Skin of body (tissue), 2 donors: ENCODE data around the gene TMEM208. TPM values are rescaled to one million over a fixed set of nuclear protein-coding genes. Genes with fewer than 3 reads are reported as not detected.

Experiments used
- DNase-seq: peaks from one replicate; lab custom pipeline; 2025; lab: John Stamatoyannopoulos, UW
- total RNA-seq: library from RNA; depleted of rRNA; stranded (reverse); fragments of >200 nt; gene quantifications from one replicate; pipeline ENCODE4 v1.2.3, GENCODE V29; 2014

TMEM208 gene
- total RNA-seq, 1 donor from 2014 or later, result 22.0 TPM

DNA sequence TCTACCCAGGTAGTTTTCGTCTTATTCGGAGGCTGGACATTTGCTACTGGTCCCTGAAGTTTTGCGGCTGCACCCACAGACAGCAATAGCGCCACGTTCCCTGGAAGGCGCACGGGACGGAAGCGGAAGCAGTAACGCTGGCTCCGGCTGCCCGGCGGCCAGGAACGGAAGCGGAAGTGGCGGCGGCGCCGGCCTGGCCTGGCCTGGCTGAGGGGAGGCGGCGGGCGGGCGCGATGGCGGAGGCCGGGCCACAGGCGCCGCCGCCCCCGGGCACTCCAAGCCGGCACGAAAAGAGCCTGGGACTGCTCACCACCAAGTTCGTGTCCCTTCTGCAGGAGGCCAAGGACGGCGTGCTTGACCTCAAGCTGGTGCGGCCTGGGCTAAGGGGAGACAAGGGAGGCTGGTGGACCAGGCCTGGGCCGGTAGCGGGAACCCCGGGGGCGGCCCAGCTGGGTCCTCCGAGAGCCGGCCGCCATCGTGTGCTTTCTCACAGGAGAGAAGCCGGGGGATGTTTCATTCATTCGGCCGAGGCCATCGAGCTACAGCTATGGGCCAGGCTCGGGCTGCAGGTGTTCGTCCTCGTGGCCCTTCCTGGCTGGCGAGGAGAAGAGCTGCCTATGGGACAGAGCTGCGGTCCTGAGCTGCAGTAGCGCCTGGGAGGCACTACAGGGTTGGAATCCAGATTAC is 34.8 kb upstream of the TMEM208 start, which contains the start of gene E2F4:
Gene E2F4, plus strand, starts transcription at position 161 of the 687 bp plus-strand sequence. Its CDS starts 73 bp downstream, at position 234.
- peak; percentile 93 for DNase-seq

DNA sequence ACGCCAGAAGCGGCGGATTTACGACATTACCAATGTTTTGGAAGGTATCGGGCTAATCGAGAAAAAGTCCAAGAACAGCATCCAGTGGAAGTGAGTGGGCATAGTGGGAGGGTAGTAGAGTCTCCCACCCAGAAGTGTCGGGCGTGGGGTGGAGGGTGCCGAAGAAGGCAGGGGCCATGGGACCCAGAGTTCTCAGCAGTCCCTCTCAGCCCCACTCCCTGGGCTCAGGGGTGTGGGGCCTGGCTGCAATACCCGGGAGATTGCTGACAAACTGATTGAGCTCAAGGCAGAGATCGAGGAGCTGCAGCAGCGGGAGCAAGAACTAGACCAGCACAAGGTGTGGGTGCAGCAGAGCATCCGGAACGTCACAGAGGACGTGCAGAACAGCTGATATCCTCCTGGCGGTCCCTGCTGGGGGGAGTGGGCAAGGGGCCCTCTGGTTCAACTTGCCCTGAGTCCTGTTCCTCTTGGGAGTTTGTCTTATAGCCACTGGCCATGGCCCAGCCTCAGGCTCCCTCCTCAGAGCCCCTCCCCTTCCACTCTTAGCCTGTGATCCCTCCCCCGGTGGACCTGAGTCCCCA is 34.1 kb upstream of the TMEM208 start:
- no peak for DNase-seq

DNA sequence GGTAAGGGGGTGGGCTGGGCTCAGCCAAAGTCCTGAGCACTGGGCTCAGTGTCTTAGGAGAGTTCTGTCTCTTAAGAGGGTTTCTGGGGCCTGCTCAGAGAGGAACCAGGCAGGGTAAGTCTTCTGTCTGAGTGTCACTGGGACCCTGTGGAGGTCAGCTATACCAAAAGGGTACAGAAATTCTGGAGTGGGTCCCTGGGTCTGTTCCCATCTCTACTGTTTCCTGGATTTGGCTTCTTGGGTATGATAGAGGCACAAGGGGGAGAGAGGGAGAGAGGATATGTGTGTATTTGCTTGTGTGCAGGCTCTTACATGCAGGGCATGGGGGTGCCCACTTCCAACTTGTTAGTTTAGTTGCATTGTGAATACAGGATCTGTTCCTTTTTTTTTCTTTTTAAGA is 33.4 kb upstream of the TMEM208 start:
- DNase-seq, result no peak

DNA sequence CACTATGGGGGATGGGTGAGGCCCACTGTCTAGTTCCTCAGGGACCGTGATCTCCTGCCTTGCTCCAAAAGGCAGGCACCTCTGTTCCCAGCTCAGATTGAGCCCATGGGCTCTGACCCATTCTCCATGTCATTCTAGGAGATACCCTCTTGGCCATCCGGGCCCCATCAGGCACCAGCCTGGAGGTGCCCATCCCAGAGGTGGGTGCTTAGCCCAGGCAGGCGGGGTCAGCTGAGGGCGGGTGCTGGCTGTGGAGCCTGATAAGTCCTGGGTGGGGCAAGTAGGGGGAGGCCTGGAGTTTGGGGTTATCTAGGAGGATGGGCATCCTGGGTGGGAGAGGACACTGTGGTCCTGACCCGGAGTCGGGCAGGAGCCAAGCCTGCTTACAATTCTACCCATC is 32.7 kb upstream of the TMEM208 start:
- no peak for DNase-seq

DNA sequence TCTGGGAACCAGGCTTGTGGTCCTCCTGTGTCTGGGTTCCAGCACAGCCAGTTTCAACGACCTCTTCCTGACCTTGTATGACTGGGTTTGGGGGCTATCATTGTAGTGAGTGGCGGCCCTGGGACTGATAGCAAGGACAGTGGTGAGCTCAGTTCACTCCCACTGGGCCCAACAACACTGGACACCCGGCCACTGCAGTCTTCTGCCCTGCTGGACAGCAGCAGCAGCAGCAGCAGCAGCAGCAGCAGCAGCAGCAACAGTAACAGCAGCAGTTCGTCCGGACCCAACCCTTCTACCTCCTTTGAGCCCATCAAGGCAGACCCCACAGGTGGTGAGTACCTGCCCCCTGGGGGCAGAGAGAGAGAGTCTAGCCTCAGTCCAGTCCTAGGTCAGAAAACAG is 31.3 kb upstream of the TMEM208 start:
- no peak for DNase-seq

DNA sequence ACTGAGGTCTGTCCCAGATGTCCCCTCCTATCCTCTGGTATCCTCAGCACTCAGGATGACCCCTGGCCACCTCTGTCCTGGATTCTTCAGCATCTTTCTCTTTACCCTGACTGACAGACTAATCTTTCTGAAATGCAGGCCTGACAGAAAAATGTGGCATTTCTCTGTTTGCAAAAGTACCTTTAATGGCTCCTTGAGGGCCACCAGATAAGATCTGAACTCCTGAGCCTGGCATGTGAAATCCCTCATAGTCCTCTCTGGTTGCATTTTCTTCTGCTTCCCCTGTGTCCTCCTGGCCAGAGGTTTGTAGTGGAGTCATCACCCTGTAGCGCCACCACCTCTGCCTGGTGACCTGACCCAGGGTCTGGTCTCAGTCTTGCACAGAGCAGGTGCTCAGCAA is 30.0 kb upstream of the TMEM208 start:
- DNase-seq, result no peak

DNA sequence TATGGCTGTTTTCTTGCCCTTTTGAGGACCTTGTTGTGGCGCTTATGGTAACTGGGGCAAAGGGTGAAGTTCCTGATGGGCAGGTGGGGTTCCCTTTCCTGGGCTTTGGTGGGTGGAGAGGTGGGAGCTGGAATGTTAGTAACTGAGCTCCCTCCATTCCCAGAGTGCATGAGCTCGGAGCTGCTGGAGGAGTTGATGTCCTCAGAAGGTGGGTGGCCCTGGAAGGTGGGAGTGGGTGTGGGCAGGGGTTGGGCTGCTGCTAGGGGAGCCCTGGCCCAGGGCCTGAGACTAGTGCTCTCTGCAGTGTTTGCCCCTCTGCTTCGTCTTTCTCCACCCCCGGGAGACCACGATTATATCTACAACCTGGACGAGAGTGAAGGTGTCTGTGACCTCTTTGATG is 29.2 kb upstream of the TMEM208 start:
- no peak for DNase-seq

DNA sequence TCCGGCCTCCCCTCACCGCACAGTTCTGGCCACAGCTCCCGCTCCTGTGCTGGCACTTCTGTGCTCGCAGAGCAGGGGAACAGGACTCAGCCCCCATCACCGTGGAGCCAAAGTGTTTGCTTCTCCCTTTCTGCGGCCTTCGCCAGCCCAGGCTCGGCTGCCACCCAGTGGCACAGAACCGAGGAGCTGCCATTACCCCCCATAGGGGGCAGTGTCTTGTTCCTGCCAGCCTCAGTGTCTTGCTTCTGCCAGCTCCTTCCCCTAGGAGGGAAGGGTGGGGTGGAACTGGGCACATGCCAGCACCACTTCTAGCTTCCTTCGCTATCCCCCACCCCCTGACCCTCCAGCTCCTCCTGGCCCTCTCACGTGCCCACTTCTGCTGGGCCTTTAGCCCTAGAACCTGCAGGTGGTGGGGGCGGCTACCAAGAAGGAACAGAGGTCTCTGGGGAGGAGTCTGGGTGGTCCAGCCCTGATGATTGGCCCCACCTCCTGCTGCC is 28.6 kb upstream of the TMEM208 start:
- DNase-seq, result no peak

DNA sequence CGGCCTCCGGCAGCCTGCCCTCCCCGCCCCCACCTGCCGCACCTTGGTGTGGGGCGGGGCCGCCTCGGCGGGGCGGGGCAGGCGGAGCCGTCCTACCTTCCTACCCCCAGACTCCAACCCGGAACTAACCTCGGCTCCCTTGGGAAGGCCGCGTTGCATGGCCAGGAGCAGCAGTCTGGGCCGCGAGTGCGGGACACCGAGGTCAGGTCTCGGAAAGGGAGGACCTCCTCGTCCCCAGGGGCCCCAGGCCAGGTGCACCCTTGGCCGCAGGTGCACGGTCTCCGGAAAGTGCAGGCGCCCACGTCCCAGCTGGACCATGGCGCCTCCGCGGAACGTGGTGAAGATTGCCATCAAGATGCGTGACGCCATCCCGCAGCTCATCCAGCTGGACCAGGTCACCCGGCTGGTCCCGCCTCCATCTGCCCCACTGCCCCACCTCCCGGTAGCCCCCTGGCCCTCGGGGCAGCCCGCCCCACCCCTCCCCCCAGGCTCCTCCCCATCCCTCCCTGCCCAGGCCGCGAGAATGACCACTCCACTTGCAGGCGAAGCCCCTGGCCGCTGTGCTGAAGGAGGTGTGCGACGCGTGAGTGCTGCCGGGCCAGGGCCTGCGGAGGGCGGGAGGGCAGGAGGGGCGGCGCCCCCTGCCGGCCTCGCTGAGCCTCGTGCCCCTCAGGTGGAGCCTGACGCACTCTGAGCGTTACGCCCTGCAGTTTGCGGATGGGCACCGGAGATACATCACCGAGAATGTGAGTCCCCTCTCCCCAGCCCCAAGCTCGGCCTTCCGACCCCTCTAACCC is 27.7 kb upstream of the TMEM208 start, which contains the start of gene ELMO3:
Gene ELMO3, plus strand, starts transcription at position 121 of the 797 bp plus-strand sequence. Its CDS starts 196 bp downstream, at position 317.
- no peak for DNase-seq

DNA sequence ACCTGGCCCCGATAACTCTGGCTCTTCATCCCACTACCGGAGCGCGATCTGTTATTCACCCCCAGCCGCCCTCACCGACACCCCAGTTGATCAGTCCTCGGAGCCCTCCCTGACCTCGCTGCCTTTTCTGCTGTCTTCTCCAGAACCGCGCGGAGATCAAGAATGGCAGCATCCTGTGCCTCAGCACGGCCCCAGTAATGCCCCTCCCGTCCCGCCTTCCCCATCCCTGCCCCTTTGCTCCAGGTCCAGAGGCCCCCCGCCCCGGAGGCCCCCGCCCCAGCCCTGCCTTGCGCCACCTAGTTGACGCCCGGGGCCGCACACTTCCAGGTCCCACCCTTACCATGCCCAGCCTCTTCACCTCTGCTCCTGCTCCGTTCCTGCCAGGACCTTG is 27.1 kb upstream of the TMEM208 start:
- no peak for DNase-seq

DNA sequence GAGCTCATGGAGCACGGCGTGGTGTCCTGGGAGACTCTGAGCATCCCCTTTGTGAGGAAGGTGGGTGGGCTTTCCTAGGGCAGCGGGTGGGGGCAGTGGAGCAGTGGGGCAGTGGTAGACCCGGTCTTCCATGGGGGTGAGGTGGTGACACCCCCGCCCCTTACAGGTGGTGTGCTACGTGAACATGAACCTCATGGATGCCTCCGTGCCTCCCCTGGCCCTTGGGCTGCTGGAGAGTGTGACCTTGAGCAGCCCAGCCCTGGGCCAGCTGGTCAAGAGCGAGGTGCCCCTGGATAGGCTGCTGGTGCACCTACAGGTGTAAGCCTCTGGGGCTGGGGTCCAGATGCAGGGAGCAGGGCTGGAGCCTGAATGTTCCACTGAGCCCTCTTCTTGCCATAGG is 26.4 kb upstream of the TMEM208 start:
- DNase-seq, result no peak

DNA sequence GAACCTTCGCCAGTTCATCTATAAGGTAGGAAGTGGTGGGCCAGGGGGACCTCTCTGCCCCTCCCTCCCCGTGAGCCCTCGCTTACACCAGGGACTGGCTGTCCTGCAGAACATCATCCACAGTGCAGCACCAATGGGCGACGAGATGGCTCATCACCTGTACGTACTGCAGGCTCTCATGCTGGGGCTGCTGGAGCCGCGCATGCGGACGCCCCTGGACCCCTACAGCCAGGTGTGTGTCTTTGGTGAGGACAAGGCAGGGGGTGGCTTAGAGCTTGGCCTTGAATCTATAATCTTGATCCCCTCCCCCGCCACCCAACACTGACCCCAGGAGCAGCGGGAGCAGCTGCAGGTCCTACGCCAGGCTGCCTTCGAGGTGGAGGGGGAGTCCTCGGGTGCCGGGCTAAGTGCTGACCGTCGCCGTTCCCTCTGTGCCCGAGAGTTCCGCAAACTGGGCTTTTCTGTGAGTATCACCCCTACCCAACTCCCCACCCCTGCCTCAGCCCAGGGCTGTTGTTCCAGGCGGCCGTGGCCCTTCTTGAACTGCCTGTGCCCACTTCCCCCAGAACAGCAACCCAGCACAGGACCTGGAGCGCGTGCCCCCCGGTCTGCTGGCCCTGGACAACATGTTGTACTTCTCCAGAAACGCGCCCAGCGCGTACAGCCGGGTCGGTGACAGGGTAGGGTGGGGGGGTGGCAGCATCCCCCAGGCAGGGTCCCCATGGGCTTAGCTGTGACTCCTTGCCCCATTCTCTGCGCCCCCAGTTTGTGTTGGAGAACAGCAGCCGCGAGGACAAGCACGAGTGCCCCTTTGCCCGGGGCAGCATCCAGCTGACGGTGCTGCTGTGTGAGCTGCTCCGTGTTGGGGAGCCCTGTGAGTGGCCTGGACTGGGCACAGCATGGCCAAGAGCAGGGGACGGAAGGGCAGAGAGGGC is 25.3 kb upstream of the TMEM208 start:
- no peak for DNase-seq

DNA sequence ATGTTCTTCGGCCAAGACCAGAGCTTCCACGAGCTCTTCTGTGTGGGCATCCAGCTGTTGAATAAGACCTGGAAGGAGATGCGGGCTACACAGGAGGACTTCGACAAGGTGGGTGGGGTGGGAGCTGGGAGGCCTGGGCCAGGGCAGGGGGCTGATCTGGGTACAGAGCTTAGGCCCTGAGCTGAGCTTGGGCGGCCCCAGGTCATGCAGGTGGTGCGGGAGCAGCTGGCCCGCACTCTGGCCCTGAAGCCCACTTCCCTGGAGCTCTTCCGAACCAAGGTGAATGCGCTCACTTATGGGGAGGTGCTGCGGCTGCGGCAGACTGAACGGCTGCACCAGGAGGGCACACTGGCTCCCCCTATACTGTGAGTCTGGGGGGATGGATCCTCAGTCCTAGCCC is 24.5 kb upstream of the TMEM208 start:
- no peak for DNase-seq

DNA sequence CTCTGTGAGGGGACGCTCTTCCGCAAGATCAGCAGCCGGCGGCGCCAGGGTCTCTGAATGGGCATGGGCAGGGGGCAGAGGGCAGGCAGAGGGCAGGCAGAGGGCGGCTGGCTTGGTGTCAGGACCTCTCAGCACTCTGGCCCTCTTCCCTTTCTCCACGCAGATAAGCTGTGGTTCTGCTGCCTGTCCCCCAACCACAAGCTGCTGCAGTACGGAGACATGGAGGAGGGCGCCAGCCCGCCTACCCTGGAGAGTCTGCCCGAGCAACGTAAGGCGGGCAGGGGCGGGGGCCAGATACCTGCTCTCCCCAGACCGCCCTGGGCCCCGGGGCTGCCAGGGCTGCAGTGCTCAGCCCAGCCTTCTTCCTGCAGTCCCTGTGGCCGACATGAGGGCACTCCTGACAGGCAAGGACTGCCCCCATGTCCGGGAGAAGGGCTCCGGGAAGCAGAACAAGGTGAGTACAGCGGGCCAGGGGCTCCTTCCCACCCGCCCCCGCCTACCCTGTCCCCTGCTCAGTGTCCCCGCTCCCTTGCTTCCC is 23.9 kb upstream of the TMEM208 start:
- no peak for DNase-seq

DNA sequence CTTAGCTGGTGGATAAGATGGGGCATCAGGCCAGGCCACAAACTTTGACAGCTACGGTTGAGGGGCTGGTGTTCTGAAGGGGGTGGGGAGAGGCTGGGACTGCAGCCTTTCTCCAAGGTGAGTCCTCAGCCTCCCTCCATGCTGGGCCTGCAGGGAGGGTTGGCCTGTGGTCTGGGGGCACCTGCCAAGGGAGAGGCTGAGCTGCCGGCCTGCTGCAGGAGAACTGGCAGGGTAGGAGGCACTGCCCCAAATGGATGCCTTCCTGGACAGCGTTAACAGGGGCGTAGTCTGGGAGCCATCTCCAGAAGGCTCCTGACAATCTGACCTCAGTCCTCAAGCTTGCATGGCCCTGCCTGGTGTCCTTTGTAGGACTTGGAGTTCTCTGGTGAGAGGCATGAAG is 22.9 kb upstream of the TMEM208 start:
- DNase-seq, result no peak

DNA sequence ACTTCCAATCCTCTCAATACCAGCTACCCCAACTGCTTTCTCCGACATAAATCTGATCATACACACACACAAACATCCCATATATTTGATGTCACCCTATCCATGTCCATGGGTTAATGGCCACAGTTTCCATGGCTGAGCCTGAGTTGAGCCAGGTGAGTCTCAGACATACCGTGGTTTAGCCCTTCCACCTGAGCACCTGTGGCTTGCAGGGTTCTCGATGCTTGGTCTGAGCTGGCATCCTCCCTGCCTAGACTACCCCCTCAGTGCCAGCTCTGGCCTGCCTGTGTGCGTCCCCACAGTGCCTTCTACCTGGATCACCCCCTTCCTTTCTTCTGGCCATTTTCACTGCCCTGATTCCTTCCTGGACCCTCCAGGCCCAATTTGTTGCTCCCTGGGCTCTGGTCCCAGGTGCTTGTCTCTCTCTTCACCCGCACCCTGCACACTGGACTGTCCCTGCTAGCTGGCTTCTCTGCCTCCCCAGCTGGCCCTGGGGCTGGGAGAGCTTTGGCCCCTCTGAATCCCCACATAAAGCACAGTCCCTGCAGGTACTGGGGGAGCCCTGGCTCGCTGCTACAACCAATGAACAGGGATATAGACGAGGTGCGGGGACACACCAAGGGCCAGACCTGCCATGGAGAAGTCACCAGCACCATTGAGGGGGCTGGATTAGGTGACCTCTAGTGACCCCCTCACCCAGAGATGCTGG is 20.6 kb upstream of the TMEM208 start:
- no peak for DNase-seq

DNA sequence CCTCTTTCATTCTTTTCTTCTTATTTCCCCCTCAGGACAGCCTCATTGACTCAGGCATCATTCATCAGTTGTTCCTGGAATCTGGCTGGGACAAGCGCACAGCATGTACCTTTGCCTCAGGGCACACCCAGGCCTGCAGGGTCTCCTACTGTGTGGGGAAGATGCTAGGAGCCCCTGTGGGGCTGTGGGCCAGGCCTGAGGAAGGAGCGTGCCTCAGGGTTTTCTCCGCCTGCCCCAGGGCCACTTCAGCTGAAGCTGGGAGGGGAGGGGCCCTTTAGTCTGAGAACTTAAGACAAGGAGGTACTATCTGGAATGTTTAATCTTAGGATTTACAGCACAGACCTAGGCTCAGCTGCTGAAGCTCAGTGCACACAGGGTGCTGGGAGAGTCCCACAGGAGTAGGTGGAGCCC is 20.1 kb upstream of the TMEM208 start:
- no peak for DNase-seq

DNA sequence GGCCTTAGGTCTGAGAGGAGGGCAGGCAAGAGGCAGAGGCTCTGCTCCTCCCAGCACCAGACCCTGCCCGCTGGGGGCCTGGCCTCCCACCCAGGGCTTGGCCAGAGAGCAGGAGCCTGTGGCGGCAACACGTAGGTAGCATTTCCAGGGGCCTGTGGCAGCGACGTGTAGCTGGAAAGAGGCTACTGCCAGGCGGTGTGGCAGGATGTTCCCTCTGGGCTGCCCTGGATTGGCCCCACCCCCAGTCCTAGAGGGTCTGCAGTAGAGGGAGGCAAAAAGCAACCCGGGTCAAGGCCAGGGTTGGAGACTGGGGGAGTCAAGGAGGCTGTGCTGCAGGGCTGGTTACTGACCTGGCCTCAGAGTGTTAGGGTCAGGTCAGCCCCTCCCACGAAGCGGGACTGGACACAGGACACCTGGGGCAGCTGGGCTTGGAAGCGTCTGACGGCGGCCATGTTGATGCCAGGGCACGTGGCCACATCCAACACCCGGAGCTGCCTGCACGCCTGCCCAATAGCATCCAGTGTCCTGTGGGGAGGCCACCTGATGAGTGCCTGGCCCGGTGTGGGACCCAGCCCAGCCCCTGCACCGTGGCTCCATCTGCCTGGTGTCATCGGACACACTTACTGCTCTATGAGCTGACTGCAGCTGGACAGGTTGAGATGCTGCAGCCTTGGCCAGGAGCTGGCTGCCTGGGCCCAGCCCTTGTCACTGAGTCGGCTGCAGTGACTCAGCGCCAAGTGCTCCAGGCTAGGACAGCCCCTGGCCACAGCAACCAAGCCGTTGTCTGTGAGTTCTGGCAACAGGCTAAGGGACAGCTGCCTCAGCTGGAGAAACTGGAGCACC is 19.5 kb upstream of the TMEM208 start:
- DNase-seq, result no peak

DNA sequence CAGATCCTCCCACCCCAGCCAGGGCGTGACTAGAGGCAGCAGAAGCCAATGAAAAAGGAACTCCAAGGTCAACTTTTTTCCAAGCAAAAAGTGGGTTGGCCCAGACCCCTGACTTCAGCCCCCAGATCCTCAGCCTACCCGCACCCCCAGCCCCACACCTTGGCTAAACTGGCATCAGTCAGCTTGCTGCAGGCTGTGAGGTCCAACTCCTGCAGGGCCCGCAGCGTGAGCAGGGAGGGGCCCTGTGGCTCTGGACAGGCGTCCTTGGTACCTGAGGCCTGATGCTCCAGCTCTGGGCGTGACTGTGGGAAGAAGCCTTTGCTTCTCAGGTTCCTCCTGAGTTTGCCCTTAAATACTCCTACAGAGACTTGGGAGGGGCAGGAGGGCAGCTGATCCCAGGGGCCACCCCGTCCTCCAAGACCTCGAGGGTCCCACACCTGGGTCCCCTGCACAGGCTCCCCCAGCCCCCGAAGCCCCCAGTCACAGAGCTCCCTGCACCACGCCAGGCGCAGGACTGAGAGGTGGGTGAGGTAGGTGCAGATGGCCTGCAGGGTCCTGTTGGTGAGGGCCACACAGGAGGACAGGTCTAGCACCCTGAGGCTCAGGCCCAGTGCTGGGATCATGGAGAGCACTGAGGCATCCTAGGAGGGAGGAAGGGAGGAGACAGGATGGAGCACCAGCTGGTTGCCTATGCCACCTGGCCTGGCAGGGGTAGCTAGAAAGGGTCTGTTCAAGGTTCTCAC is 18.6 kb upstream of the TMEM208 start:
- DNase-seq, result no peak
